Prostate gland (tissue), 2 donors: Measurements from ENCODE around the gene FAM186B. TPM values are rescaled to one million over a fixed set of nuclear protein-coding genes. Genes with fewer than 3 reads are reported as not detected.

Experiments
- DNase-seq: peaks from one replicate; pipeline ENCODE4 v3.0.0-alpha.2; 2019; ENCODE audit warnings: low spot score
- H3K27ac ChIP-seq, 2 donors: fragments of 200-600 bp; sonication (generic); 2 replicates each; pipeline ENCODE4 v1.5.1; 2017 to 2019
- H3K27me3 ChIP-seq: fragments of 200-600 bp; sonication (generic); replicated peaks from 2 replicates; pipeline ENCODE4 v1.5.1; 2019; ENCODE audit not compliant: insufficient read depth
- H3K36me3 ChIP-seq, 2 donors: fragments of 200-600 bp; sonication (generic); 1 replicate in 1 of 2; 2 replicates in 1 of 2; pipeline versions ENCODE4 v1.5.1 to v1.8.1; 2017 to 2019
- H3K4me1 ChIP-seq: fragments of 200-600 bp; sonication (generic); replicated peaks from 2 replicates; pipeline ENCODE4 v1.5.1; 2019
- H3K4me3 ChIP-seq, 2 donors: fragments of 200-600 bp; sonication (generic); 2 replicates each; pipeline ENCODE4 v1.5.1; 2017 to 2019
- H3K9me3 ChIP-seq: fragments of 200-600 bp; sonication (generic); 2 replicates; pipeline ENCODE4 v1.5.1; 2017
- POLR2AphosphoS5 ChIP-seq: sonication (generic); formaldehyde crosslinking; IDR thresholded peaks from one replicate; pipeline ENCODE4 v1.6.1; 2017; ENCODE audit warnings: antibody characterized with exemption
- WGBS: methylation state at CpG from one replicate; pipeline ENCODE4 v1.1.5; 2018; 5-methylcytosine and 5-hydroxymethylcytosine counted together
- intact Hi-C: fragments of 100-400 bp; cut with DNase I; formaldehyde crosslinking; loops from one replicate; pipeline ENCODE4 v1.14.2; 2022
- small RNA-seq, 2 donors: library from RNA; depleted of rRNA; stranded (forward); fragments of <200 nt; gene quantifications; one replicate each; pipeline ENCODE3, GENCODE V24; 2016
- total RNA-seq, 2 donors: library from RNA; depleted of rRNA; stranded (reverse); fragments of >200 nt; gene quantifications; one replicate each; pipeline ENCODE4 v1.1.0, GENCODE V29; 2016

The FAM186B gene
- total RNA-seq, 2 donors from 2014 or later, result 0.23 to 10.0 TPM

DNA sequence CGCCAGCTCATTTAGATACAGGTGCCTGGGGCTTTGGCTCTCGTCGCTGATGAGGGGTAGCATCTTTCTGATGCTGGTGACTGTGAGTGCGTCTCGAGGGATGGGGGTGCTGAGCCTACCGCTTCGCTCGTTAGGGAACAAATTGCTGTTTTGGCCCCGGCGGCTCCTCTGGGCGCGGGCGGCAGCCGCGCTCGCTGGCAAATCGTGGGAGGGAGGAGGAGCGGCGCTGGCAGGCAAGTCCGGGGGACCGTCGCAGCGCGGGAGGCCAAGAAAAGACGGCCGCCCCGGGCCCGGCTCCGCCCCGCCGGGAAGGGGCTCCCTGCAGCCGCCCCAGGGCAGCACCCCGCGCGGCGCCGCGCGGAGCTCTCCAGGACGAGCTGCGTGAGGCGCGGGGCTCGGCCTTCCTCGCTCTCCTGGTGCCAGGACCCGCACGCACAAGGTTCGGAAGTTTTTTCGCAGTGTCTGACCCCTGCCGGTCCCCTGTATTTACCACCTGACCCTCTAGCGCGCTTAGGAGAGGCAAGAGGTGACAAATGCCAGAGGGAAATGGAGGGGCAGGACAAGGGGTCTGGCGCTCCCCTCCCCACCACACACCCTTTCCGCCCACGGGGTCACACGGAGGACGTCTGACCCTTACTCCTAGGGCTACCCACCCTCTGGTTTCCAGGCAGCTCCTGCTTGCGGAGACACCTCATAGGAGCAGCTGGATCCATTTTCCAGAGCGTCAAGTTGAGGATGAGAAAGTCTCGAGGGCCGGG is 67.5 kb downstream of the FAM186B start:
- no peak overlapping the region for H3K27ac ChIP-seq
- WGBS, result under 1% methylated on average over 53 of the region's 61 CpGs
- no peaks in the 10 kb centered on the region for H3K9me3 ChIP-seq
- intact Hi-C loops, result no loop called here
- no peak for TF ChIP-seq POLR2AphosphoS5
- H3K27me3 ChIP-seq, result no peaks in the 10 kb centered on the region
- H3K4me3 ChIP-seq, result peak overlapping the region; percentile 32
- H3K36me3 ChIP-seq, result no peaks in the 10 kb centered on the region
- no peak for DNase-seq
- peaks cover 4% of the 10 kb centered on the region for H3K4me1 ChIP-seq

Small RNA genes within 50 kb of the gene (small RNA-seq; reads per million reads assigned to genes)
- gene HIGD1AP9 (0 reads per million in 2 donors), gene POLR2KP1 (0 reads per million in 2 donors), gene RNU6-834P (0 reads per million in 2 donors)

Other genes starting within 250 kb of the FAM186B start
- gene SPATS2, start 238.2 kb downstream of the FAM186B start, total RNA-seq, result 10 to 100 TPM; 30.1 to 34.2 TPM
- gene KCNH3, start 66.6 kb downstream of the FAM186B start, total RNA-seq, result 1 to 10 TPM; 1.8 to 2.2 TPM
- gene MCRS1, start 37.5 kb downstream of the FAM186B start, total RNA-seq, result 10 to 100 TPM; 54.1 to 87.0 TPM
- 10 to 100 TPM; 13.9 to 31.1 TPM for gene PRPF40B, start 17.9 kb upstream of the FAM186B start, total RNA-seq
- gene FMNL3, start 101.8 kb upstream of the FAM186B start, total RNA-seq, result 10 to 100 TPM in 1 of 2 donors, 1 to 10 TPM in 1; 4.5 to 52.9 TPM
- 100 to 1,000 TPM; 541 to 778 TPM for gene TMBIM6, start 135.9 kb upstream of the FAM186B start, total RNA-seq
- gene NCKAP5L, start 222.8 kb upstream of the FAM186B start, total RNA-seq, result 10 to 100 TPM; 17.3 to 63.1 TPM
- 1 to 10 TPM; 3.0 to 8.0 TPM for gene BCDIN3D, start 237.5 kb upstream of the FAM186B start, total RNA-seq